ENCODE data around the gene MAGOH. TPM values are rescaled to one million over a fixed set of nuclear protein-coding genes. Genes with fewer than 3 reads are reported as not detected.
A peak's percentile ranks its signal among the peaks of the same experiment; 100 is the strongest.

The MAGOH gene
- total and polyA plus RNA-seq, 9 of the 15 experiments (the other 6 are each of a cell fraction or from before 2014, with no cell fraction given) = 102 to 342 (median 135) TPM

DNA sequence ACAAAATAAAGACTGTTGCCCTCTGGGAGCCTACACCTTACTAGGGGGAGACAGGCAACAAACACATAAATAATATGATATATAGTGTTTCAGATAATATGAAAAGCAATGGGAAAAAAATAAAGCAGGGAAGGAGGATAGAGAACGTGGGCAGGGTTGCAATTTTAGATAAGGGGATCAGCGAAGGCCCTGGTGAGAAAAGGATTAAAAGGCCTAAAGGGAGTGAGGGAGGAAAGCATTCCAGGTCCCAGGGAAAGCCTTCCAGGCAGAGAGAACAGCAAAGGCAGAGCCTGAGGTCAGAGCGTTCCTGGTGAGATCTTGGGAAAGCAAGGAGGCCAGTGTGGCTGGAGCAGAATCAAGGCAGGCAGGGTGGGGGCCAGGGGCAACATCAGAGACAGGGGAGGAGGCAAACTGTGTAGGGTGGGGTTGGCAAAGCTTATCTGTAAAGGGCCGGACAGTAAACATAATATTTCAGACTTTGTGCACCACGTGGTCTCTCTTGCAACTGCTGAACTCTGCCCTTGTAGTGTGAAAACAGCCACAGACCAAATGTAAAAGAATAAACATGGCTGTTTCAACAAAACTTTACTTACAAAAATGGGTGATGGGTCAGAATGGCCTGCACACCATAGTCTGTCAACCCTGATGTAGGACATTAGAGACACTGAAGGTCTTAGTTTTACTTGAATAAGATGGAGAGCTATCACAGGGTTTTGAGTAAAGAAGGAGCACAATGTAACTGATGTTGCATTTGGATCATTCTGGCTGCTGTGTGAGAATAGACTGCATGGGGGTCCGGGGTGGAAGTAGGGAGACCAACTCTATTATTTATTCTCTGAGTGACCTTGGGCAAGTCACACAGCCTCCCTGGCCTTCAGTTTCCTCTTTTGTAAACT lies 55.0 kb downstream of the MAGOH start (continued):
- peak; percentile 67 for TF ChIP-seq TOE1 (IDR thresholded peaks at IDR 0.05; ENCODE audit: borderline replicate concordance)
- no peak for TF ChIP-seq TOE1 (CRISPR knock-in tag; IDR thresholded peaks at IDR 0.05; ENCODE audit: borderline replicate concordance, low read depth)
- TF ChIP-seq ZNF212 (CRISPR knock-in tag; IDR thresholded peaks at IDR 0.05) = no peak
- TF ChIP-seq NFRKB (IDR thresholded peaks at IDR 0.05; ENCODE audit: low read depth) = peak; percentile 73; the same call in 1 of the 2 replicates
- no peak for TF ChIP-seq CBX5 (IDR thresholded peaks at IDR 0.05; ENCODE audit: borderline replicate concordance, low read depth)
- TF ChIP-seq IFI16 (CRISPR knock-in tag; IDR thresholded peaks at IDR 0.05) = no peak
- TF ChIP-seq, protein P1, sequence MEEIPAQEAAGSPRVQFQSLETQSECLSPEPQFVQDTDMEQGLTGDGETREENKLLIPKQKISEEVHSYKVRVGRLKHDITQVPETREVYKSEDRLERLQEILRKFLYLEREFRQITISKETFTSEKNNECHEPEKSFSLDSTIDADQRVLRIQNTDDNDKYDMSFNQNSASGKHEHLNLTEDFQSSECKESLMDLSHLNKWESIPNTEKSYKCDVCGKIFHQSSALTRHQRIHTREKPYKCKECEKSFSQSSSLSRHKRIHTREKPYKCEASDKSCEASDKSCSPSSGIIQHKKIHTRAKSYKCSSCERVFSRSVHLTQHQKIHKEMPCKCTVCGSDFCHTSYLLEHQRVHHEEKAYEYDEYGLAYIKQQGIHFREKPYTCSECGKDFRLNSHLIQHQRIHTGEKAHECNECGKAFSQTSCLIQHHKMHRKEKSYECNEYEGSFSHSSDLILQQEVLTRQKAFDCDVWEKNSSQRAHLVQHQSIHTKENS (CRISPR knock-in tag; IDR thresholded peaks at IDR 0.05) = no peak
- no peak for TF ChIP-seq FOS (IDR thresholded peaks at IDR 0.05; ENCODE audit: extremely low read depth, insufficient read length)
- TF ChIP-seq NCOA4 (IDR thresholded peaks at IDR 0.05; ENCODE audit: partially characterized antibody) = no peak
- TF ChIP-seq, protein P2, sequence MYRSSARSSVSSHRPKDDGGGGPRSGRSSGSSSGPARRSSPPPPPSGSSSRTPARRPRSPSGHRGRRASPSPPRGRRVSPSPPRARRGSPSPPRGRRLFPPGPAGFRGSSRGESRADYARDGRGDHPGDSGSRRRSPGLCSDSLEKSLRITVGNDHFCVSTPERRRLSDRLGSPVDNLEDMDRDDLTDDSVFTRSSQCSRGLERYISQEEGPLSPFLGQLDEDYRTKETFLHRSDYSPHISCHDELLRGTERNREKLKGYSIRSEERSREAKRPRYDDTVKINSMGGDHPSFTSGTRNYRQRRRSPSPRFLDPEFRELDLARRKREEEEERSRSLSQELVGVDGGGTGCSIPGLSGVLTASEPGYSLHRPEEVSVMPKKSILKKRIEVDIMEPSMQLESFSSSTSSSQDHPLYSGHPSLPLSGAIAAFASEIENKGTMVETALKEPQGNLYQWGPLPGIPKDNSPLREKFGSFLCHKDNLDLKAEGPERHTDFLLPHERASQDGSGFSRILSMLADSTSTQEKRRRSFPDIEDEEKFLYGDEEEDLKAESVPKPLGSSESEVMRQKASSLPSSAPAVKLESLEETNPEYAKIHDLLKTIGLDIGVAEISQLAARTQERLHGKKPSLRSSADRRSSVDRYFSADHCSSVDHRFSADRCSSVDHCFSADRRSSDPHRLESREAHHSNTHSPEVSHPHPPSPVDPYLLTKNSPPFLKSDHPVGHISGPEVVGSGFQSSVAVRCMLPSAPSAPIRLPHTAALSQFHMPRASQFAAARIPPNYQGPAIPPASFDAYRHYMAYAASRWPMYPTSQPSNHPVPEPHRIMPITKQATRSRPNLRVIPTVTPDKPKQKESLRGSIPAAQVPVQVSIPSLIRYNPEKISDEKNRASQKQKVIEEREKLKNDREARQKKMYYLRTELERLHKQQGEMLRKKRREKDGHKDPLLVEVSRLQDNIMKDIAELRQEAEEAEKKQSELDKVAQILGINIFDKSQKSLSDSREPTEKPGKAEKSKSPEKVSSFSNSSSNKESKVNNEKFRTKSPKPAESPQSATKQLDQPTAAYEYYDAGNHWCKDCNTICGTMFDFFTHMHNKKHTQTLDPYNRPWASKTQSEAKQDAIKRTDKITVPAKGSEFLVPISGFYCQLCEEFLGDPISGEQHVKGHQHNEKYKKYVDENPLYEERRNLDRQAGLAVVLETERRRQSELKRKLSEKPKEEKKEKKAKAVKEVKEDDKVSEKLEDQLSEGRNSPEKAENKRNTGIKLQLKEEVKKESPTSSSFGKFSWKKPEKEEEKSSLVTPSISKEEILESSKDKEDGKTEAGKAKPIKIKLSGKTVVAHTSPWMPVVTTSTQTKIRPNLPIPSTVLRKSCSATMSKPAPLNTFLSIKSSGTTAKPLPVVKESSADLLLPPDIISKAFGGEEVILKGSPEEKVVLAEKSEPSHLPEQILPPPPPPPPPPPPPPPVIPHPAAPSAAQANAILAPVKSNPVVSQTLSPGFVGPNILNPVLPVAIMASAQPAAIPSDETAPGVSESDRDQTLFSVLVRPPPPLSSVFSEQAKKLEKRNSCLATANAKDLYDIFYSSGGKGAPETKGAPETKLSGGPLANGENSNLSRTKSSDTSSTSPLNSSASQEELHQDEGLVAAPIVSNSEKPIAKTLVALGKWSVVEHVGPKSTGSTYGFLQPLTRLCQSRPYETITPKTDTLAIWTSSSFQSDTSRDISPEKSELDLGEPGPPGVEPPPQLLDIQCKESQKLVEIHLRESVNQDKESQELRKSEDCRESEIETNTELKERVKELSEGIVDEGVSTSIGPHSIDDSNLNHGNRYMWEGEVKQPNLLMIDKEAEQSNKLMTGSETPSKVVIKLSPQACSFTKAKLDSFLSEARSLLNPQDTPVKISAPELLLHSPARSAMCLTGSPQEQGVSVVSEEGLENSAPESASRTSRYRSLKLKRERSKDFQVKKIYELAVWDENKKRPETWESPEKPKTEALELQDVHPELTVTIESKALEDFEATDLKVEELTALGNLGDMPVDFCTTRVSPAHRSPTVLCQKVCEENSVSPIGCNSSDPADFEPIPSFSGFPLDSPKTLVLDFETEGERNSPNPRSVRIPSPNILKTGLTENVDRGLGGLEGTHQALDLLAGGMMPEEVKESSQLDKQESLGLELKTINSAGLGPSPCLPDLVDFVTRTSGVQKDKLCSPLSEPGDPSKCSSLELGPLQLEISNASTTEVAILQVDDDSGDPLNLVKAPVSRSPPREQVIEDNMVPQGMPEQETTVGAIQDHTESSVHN (IDR thresholded peaks at IDR 0.05; ENCODE audit: borderline replicate concordance in 1 of 2, low read depth in 1 of 2) = no peak
- TF ChIP-seq, protein P3, sequence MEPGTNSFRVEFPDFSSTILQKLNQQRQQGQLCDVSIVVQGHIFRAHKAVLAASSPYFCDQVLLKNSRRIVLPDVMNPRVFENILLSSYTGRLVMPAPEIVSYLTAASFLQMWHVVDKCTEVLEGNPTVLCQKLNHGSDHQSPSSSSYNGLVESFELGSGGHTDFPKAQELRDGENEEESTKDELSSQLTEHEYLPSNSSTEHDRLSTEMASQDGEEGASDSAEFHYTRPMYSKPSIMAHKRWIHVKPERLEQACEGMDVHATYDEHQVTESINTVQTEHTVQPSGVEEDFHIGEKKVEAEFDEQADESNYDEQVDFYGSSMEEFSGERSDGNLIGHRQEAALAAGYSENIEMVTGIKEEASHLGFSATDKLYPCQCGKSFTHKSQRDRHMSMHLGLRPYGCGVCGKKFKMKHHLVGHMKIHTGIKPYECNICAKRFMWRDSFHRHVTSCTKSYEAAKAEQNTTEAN (CRISPR knock-in tag; IDR thresholded peaks at IDR 0.05) = no peak
- TF ChIP-seq, protein P4, sequence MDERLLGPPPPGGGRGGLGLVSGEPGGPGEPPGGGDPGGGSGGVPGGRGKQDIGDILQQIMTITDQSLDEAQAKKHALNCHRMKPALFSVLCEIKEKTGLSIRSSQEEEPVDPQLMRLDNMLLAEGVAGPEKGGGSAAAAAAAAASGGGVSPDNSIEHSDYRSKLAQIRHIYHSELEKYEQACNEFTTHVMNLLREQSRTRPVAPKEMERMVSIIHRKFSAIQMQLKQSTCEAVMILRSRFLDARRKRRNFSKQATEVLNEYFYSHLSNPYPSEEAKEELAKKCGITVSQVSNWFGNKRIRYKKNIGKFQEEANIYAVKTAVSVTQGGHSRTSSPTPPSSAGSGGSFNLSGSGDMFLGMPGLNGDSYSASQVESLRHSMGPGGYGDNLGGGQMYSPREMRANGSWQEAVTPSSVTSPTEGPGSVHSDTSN (CRISPR knock-in tag; IDR thresholded peaks at IDR 0.05; ENCODE audit: low read depth) = no peak
- TF ChIP-seq, protein P4 (tag; conservative IDR thresholded peaks at IDR 0.05; ENCODE audit: low read depth) = peak; percentile 58

Measured in K562 (cell line).